Measurements from ENCODE around the gene UFM1. TPM values are rescaled to one million over a fixed set of nuclear protein-coding genes. Genes with fewer than 3 reads are reported as not detected.
"Not testable (repeated sequence)": the region's sequence is repeated elsewhere in the genome, so short reads cannot be mapped to it uniquely, and the experiment has no call there.

Gene UFM1
- 10 to 100 TPM; 55.7 to 66.1 (median 60.9) TPM for total RNA-seq

- TF ChIP-seq CTCF (IDR thresholded peaks at IDR 0.05) = no peak
- ATAC-seq (ENCODE audit: low FRiP score) (peak; percentile 100), DNase-seq (ENCODE audit: low spot score) (peak; percentile 57)
Observed at GRCh38 chr13:38349390-38350113, at the start of gene UFM1. TSS of gene UFM1 (plus strand) at chr13:38349851. CDS start at chr13:38349920, 69 bp downstream.

GRCh38 chr13:38301236-38301635, 48.4 kb upstream of the UFM1 start:
- no peak for ATAC-seq (ENCODE audit: low FRiP score)
- no peak for TF ChIP-seq CTCF (IDR thresholded peaks at IDR 0.05)
- DNase-seq (ENCODE audit: low spot score) = no peak

- ATAC-seq (ENCODE audit: low FRiP score) = no peak
- TF ChIP-seq CTCF (IDR thresholded peaks at IDR 0.05) = no peak
- DNase-seq (ENCODE audit: low spot score) = no peak
Observed at GRCh38 chr13:38303816-38304320, 45.8 kb upstream of the UFM1 start.

GRCh38 chr13:38308736-38309135, 40.9 kb upstream of the UFM1 start:
- ATAC-seq (ENCODE audit: low FRiP score) (no peak), DNase-seq (ENCODE audit: low spot score) (no peak)
- no peak for TF ChIP-seq CTCF (IDR thresholded peaks at IDR 0.05)

GRCh38 chr13:38309397-38309796, 40.3 kb upstream of the UFM1 start:
- DNase-seq (ENCODE audit: low spot score) (no peak), ATAC-seq (ENCODE audit: low FRiP score) (no peak)
- TF ChIP-seq CTCF (IDR thresholded peaks at IDR 0.05) = no peak

GRCh38 chr13:38311175-38311574, 38.5 kb upstream of the UFM1 start:
- DNase-seq (ENCODE audit: low spot score); ATAC-seq (ENCODE audit: low FRiP score): not testable (repeated sequence)

- ATAC-seq (ENCODE audit: low FRiP score) (no peak), DNase-seq (ENCODE audit: low spot score) (no peak)
- TF ChIP-seq CTCF (IDR thresholded peaks at IDR 0.05) = no peak
Observed at GRCh38 chr13:38316129-38316528, 33.5 kb upstream of the UFM1 start.
